Thoracic aorta (tissue), 2 donors: Measurements from ENCODE around the gene C1QA. TPM values are rescaled to one million over a fixed set of nuclear protein-coding genes. Genes with fewer than 3 reads are reported as not detected.

Experiments used
- ATAC-seq: fragments of 150-250 bp; one replicate; pipeline ENCODE4 v1.8.0; 2017; ENCODE audit warnings: low read depth; ENCODE audit not compliant: insufficient number of reproducible peaks, low FRiP score
- DNase-seq: peaks from one replicate; pipeline ENCODE4 v3.0.0-alpha.2; 2020; ENCODE audit warnings: low spot score
- H3K27ac ChIP-seq, 2 donors: fragments of 200-600 bp; sonication (generic); 1 replicate in 1 of 2; 2 replicates in 1 of 2; pipeline ENCODE4 v1.5.1; 2016; ENCODE audit warnings: mild to moderate bottlenecking in 2 of 2, moderate library complexity in 2 of 2
- H3K27me3 ChIP-seq: fragments of 200-600 bp; sonication (generic); replicated peaks from 2 replicates; pipeline ENCODE4 v1.6.0; 2016; ENCODE audit warnings: mild to moderate bottlenecking; ENCODE audit not compliant: insufficient read depth
- H3K36me3 ChIP-seq: fragments of 200-600 bp; sonication (generic); one replicate; pipeline ENCODE4 v1.5.1; 2016
- H3K4me1 ChIP-seq, 2 donors: fragments of 200-600 bp; sonication (generic); 1 replicate in 1 of 2; 2 replicates in 1 of 2; pipeline versions ENCODE4 v1.5.1 to v1.6.0; 2016; ENCODE audit warnings: low read depth in 2 of 2, mild to moderate bottlenecking in 1 of 2; ENCODE audit not compliant: control insufficient read depth in 1 of 2
- H3K4me3 ChIP-seq: fragments of 200-600 bp; sonication (generic); 2 replicates; pipeline ENCODE4 v1.5.1; 2016; ENCODE audit warnings: mild to moderate bottlenecking
- H3K9me3 ChIP-seq: fragments of 200-600 bp; sonication (generic); 2 replicates; pipeline ENCODE4 v1.5.1; 2016
- total RNA-seq, 2 donors: library from RNA; depleted of rRNA; stranded (reverse); fragments of >200 nt; gene quantifications; one replicate each; pipeline versions ENCODE4 v1.1.0 to v1.2.3, GENCODE V29; 2016
- TF ChIP-seq, protein P1 (sequence below): fragments of 200-600 bp; sonication (generic); IDR thresholded peaks from one replicate; pipeline ENCODE4 v1.5.1; 2019; ENCODE audit warnings: antibody characterized with exemption

Gene C1QA
- total RNA-seq, 2 donors from 2014 or later: 234 to 501 TPM

DNA sequence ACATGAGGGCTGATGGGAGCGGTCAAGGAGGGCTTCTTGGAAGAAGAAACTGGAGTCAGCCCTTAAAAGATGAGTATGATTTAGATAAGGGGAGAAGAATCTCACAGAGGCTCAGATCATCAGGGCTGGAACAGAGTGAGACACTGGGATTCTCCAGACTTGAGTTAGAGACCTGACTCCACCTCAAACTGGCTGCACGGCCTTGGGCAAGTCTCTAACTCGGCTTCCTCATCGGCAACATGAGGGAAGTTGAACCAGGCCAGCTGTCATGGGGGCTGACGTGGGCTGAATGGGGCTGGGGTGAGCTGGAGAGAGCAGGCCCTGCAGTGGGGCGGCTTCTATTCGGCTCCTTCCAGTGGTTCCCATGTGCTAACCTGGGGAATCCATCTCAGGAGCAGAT is 9.5 kb downstream of the C1QA start:
- TF ChIP-seq, protein P1, sequence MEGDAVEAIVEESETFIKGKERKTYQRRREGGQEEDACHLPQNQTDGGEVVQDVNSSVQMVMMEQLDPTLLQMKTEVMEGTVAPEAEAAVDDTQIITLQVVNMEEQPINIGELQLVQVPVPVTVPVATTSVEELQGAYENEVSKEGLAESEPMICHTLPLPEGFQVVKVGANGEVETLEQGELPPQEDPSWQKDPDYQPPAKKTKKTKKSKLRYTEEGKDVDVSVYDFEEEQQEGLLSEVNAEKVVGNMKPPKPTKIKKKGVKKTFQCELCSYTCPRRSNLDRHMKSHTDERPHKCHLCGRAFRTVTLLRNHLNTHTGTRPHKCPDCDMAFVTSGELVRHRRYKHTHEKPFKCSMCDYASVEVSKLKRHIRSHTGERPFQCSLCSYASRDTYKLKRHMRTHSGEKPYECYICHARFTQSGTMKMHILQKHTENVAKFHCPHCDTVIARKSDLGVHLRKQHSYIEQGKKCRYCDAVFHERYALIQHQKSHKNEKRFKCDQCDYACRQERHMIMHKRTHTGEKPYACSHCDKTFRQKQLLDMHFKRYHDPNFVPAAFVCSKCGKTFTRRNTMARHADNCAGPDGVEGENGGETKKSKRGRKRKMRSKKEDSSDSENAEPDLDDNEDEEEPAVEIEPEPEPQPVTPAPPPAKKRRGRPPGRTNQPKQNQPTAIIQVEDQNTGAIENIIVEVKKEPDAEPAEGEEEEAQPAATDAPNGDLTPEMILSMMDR: no peak
- H3K4me1 ChIP-seq: peaks cover 0 to 2% of the 10 kb centered on the region in 2 donors
- H3K9me3 ChIP-seq: no peaks in the 10 kb centered on the region
- no peaks in the 10 kb centered on the region for H3K36me3 ChIP-seq
- H3K4me3 ChIP-seq: peak overlapping the region; percentile 61
- H3K27me3 ChIP-seq: no peaks in the 10 kb centered on the region
- no peak overlapping the region for H3K27ac ChIP-seq
- ATAC-seq (no peak), DNase-seq (no peak)

DNA sequence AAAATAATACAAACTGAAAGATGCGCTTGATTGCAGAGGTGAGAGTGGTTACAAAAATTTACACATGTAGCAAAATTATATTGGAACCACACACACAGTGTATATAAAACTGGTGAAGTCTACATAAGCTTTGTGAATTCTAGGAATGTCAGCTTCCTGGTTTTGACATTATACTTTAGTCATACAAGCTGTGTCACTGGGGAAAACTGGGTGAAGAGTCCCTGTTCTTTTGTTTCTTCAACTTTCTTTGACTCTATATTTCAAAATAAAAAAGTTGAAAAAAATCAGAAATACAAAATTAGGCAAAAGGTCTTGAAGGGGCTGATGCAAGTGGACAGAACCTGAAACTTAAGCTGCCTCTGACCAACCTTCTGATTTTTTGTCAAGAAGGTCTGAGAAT is 10.0 kb downstream of the C1QA start:
- Histone ChIP-seq H3K4me1 (peaks cover 0 to 2% of the 10 kb centered on the region in 2 donors), H3K27ac (no peak overlapping the region), H3K36me3 (no peaks in the 10 kb centered on the region), H3K4me3 (peak overlapping the region; percentile 61), H3K9me3 (no peaks in the 10 kb centered on the region), H3K27me3 (no peaks in the 10 kb centered on the region)
- ATAC-seq (no peak), DNase-seq (no peak)
- TF ChIP-seq, protein P1: no peak

DNA sequence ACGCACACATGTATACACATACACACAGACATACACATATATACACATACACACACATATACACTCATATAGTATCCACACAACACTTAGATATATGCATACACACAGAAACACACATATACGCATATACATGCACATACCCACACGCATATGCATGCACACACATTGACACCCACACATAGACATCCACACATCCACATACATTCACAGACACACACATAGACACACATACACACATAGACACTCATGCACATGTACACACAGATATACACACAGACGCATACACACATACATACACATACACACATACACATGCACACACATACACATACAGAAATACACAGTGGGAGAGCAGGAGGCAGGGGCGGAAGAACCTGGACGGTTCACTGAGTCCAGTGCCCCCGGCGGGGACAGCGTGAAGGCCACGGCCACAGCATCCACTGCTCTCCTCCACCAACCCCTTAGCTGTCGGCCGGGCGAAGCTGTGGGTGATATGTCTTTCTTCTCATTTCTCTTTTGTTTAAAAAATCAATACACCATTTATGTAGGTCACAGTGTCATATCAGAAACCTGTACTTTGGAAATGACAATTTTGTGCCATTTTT is 13.8 kb downstream of the C1QA start:
- ATAC-seq (no peak), DNase-seq (no peak)
- no peaks in the 10 kb centered on the region for H3K4me1 ChIP-seq
- TF ChIP-seq, protein P1: no peak
- no peaks in the 10 kb centered on the region for H3K9me3 ChIP-seq
- H3K36me3 ChIP-seq: no peaks in the 10 kb centered on the region
- H3K27ac ChIP-seq: no peak overlapping the region
- H3K4me3 ChIP-seq: no peak overlapping the region
- no peaks in the 10 kb centered on the region for H3K27me3 ChIP-seq

DNA sequence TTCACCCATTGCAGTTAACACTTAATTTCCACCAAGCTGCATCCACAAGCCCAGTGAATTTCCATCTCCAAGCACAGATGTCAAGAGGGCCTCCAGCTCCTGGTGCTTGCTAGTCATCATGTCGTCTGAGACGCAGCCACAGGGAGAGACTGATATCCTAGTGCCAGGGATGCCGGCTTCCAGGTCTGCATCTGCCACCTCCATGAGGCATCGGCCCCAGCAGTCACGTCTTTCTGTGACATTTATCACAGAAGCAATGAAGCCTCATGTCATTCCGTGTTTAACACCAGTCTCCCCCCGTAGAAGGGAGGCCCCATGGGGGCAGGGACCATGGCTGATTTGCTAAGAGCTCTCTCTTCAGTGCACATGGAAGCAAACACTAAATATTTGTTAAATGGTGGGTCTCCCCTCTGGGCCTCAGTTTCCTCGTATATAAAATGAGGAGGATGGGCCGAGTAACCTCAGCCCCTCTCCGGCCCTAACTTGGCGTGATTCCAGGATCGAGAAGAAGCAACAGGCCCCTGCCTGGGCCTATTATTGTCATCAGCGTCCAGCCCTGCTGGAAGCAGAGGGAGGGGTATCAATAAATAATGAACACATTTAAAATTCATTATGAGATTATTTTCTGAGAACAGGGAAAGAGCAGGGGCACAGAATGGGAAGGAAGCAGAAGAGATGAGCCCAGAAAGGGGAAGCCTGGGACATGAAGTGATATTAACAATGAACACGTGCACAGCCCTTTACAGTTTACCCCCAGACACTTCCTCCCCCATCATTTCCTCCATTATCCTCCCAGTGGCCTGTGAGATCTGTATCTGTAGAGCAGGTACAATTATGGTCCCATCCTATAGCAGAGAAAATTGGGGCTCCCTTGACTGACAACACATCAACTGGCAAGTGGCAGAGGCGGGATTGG is 15.8 kb downstream of the C1QA start:
- ATAC-seq: no peak
- H3K27ac ChIP-seq: no peak overlapping the region

DNA sequence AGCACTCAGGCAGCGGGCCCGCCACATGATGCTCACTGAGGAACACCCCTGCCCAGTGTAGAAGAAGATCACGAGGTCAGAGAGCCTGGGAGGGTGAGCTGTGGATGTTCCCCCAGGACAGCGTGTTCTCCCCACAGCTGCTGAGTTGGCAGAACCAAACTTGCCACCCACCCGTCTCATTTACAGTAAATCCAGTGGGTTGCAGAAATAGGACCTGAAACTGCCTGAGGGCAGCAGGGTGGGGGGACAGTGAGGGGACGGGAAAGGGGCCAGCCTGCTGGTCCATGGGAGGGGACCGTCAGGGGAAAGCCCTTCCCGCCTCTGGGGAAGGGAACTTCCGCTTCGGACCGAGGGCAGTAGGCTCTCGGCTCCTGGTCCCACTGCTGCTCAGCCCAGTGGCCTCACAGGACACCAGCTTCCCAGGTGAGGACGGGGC is 16.5 kb downstream of the C1QA start, which contains the start of gene C1QB:
C1QB (plus strand) TSS at position 356 of the 436 bp plus-strand sequence. CDS start 6,227 bp downstream, outside the sequence.
- no peaks in the 10 kb centered on the region for H3K4me1 ChIP-seq
- H3K9me3 ChIP-seq: no peaks in the 10 kb centered on the region
- no peaks in the 10 kb centered on the region for H3K36me3 ChIP-seq
- no peak within 1 kb of the TSS for H3K27ac ChIP-seq
- no peak for DNase-seq
- no peak for ATAC-seq
- H3K4me3 ChIP-seq: peak within 1 kb of the TSS; percentile 59
- TF ChIP-seq, protein P1: no peak
- H3K27me3 ChIP-seq: no peaks in the 10 kb centered on the region

More for the DNA sequence above, 15.8 kb downstream of the C1QA start:
- DNase-seq: no peak
- H3K27me3 ChIP-seq: no peaks in the 10 kb centered on the region
- H3K4me3 ChIP-seq: no peak overlapping the region
- H3K4me1 ChIP-seq: no peaks in the 10 kb centered on the region
- TF ChIP-seq, protein P1: no peak
- H3K36me3 ChIP-seq: no peaks in the 10 kb centered on the region
- H3K9me3 ChIP-seq: no peaks in the 10 kb centered on the region
